Erythroblast (primary cell): Measurements from ENCODE around the gene KDM4D.

ENCODE experiments used
- GATA1 ChIP-seq: IDR thresholded peaks from 2 replicates; pipeline ENCODE4 v1.6.1; 2011; ENCODE audit warnings: low read depth, mild to moderate bottlenecking, control low read depth, low read length, moderate library complexity
- POLR2A ChIP-seq: IDR thresholded peaks from 2 replicates; pipeline ENCODE4 v1.6.1; 2011; ENCODE audit warnings: mild to moderate bottlenecking, low read length

DNA sequence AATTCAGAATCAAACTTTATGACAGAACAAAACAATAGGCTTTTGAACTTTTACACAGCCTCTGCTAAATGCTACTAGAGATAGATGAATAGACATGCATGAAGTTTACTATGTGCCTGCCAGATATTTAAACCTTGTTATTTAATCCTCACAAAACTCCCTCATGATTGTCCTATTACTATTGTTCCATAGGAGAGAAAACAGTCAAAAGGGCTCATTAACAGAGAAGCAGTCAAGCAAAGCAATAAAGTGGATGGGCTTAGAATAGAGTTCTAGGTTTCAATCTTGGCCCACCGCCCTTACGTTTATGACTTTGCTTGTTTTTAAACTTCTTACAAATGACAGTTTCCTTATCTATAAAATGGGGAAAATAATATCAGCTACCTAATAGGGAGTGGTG lies 13.0 kb upstream of the KDM4D start:
- TF ChIP-seq POLR2A (no peak), GATA1 (no peak)
